Endothelial cell of umbilical vein (primary cell): ENCODE measurements around the gene HPS4. TPM values are rescaled to one million over a fixed set of nuclear protein-coding genes. Genes with fewer than 3 reads are reported as not detected.

ENCODE experiments used
- BruUV-seq: library from RNA; stranded (reverse); fragments of 400-500 nt; replicated peaks from 2 replicates; lab custom pipeline; 2021; lab: Mats Ljungman, UMichigan
- CTCF ChIA-PET: fragments of 300-600, 350-600 bp; sonication (Branson Sonifier 250); formaldehyde crosslinking; loops from one replicate; lab custom pipeline; 2021; ENCODE audit warnings: antibody characterized with exemption, inconsistent platforms; lab: Charles Lee
- POLR2A ChIA-PET: fragments of 300-600, 350-600 bp; sonication (Branson Sonifier 250); formaldehyde crosslinking; loops from one replicate; lab custom pipeline; 2021; ENCODE audit warnings: antibody characterized with exemption, inconsistent platforms; lab: Charles Lee
- DNase-seq: peaks from one replicate; pipeline ENCODE4 v3.0.0-alpha.2; 2011; ENCODE audit warnings: low read depth, low spot score
- FAIRE-seq: peaks from 2 replicates; lab custom pipeline; 2011; peaks lifted over from hg19 to GRCh38; lab: Jason Lieb, UNC
- H2AFZ ChIP-seq: 2 replicates; pipeline ENCODE4 v1.6.0; 2012; ENCODE audit warnings: low read depth, low read length, control low read depth, inconsistent platforms
- H3K27ac ChIP-seq: 2 replicates; pipeline ENCODE4 v1.5.1; 2011; ENCODE audit warnings: low read depth, mild to moderate bottlenecking, control low read depth, low read length, moderate library complexity; ENCODE audit not compliant: insufficient read depth
- H3K27me3 ChIP-seq, 2 experiments: 2 replicates each; pipeline versions ENCODE4 v1.6.0 to v1.6.1; 2011; ENCODE audit warnings: low read length in 2 of 2, mixed read lengths in 1 of 2; ENCODE audit not compliant: control insufficient read depth in 2 of 2, insufficient read depth in 2 of 2
- H3K36me3 ChIP-seq, 2 experiments: 2 replicates in 1 of 2; 3 replicates in 1 of 2; pipeline ENCODE4 v1.5.1; 2011; ENCODE audit warnings: low read length in 2 of 2, mild to moderate bottlenecking in 1 of 2, moderate library complexity in 1 of 2; ENCODE audit not compliant: control insufficient read depth in 2 of 2, insufficient read depth in 2 of 2; ENCODE audit errors: extremely low read depth in 1 of 2
- H3K4me1 ChIP-seq: 3 replicates; pipeline ENCODE4 v1.5.1; 2011; ENCODE audit warnings: mild to moderate bottlenecking, low read length; ENCODE audit not compliant: control insufficient read depth, insufficient read depth; ENCODE audit errors: extremely low read depth
- H3K4me2 ChIP-seq: 2 replicates; pipeline ENCODE4 v1.6.1; 2011; ENCODE audit warnings: low read length, control low read depth, mixed read lengths; ENCODE audit not compliant: insufficient read depth
- H3K4me3 ChIP-seq, 3 experiments: fragments of 200-600 bp in 1 of 3; sonication (generic), shearing (Covaris generic) in 1 of 3; replicated peaks in 1 of 3; 2 replicates each; pipeline ENCODE4 v1.5.1; 2011 to 2016; ENCODE audit warnings: control low read depth in 3 of 3, low read length in 3 of 3, mild to moderate bottlenecking in 2 of 3, inconsistent platforms in 1 of 3, low read depth in 1 of 3, moderate library complexity in 1 of 3; ENCODE audit not compliant: insufficient read depth in 1 of 3
- H3K79me2 ChIP-seq: 2 replicates; pipeline ENCODE4 v1.6.0; 2012; ENCODE audit warnings: low read length, inconsistent platforms; ENCODE audit not compliant: control insufficient read depth, insufficient read depth
- H3K9ac ChIP-seq: replicated peaks from 2 replicates; pipeline ENCODE3; 2011; ENCODE audit warnings: low read length, control low read depth; ENCODE audit not compliant: insufficient read depth; ENCODE audit errors: extremely low read depth
- H3K9me1 ChIP-seq: replicated peaks from 3 replicates; pipeline ENCODE4 v1.6.0; 2011; ENCODE audit warnings: mild to moderate bottlenecking, low read length; ENCODE audit not compliant: control insufficient read depth, insufficient read depth; ENCODE audit errors: extremely low read depth
- H3K9me3 ChIP-seq: replicated peaks from 2 replicates; pipeline ENCODE4 v1.5.1; 2012; ENCODE audit warnings: low read length, inconsistent platforms; ENCODE audit not compliant: control insufficient read depth, insufficient read depth
- H4K20me1 ChIP-seq: replicated peaks from 2 replicates; pipeline ENCODE3; 2011; ENCODE audit warnings: mild to moderate bottlenecking, low read length; ENCODE audit not compliant: control insufficient read depth, insufficient read depth; ENCODE audit errors: extremely low read depth
- EZH2 ChIP-seq: IDR thresholded peaks from 2 replicates; pipeline ENCODE4 v1.6.1; 2012; ENCODE audit warnings: borderline replicate concordance, low read depth, mild to moderate bottlenecking, moderate library complexity, low read length, inconsistent platforms; ENCODE audit not compliant: severe bottlenecking
- FOS ChIP-seq: IDR thresholded peaks from 2 replicates; pipeline ENCODE4 v1.6.1; 2011; ENCODE audit warnings: mild to moderate bottlenecking, low read length, moderate library complexity, borderline replicate concordance; ENCODE audit not compliant: insufficient read depth
- POLR2A ChIP-seq: IDR thresholded peaks from 2 replicates; pipeline ENCODE4 v1.6.1; 2012; ENCODE audit warnings: low read depth, mild to moderate bottlenecking, control low read depth, low read length
- POLR2AphosphoS5 ChIP-seq: IDR thresholded peaks from 2 replicates; pipeline ENCODE4 v1.6.1; 2012; ENCODE audit warnings: low read depth, mild to moderate bottlenecking, control low read depth, low read length, moderate library complexity; ENCODE audit not compliant: insufficient read depth
- dilution Hi-C: fragments of 300-500 bp; cut with MboI; formaldehyde crosslinking; loops from one replicate; pipeline ENCODE4 v1.15.0; 2019; ENCODE audit warnings: low sequenced_read_pairs; ENCODE audit not compliant: extremely low pct_ligation_motif_present
- intact Hi-C: fragments of 100-400 bp; cut with micrococcal nuclease; formaldehyde crosslinking; loops from one replicate; pipeline ENCODE4 v1.10.0; 2022
- polyA plus RNA-seq, 4 experiments: library from polyadenylated mRNA; depleted of rRNA in 3 of 4; stranded (reverse) in 3 of 4; unstranded in 1 of 4; fragments of >200 nt; gene quantifications; 2 replicates each; pipeline versions ENCODE4 v1.2.1 to v1.2.3, GENCODE V29; 2011 to 2012; ENCODE audit warnings: missing spikeins in 1 of 4
- total RNA-seq: library from RNA; stranded (reverse); gene quantifications from 2 replicates; pipeline ENCODE4 v1.2.3, GENCODE V29; 2021

The HPS4 gene
- total and polyA plus RNA-seq, 2 donors (not counting 3 experiments of a cell fraction or from before 2014, with no cell fraction given): 28.4 to 29.7 TPM

- Histone ChIP-seq H3K36me3 (peaks cover 0 to 6% of the 10 kb centered on the region in 2 experiments), H3K9ac (peak overlapping the region; percentile 8), H2AFZ (no peak overlapping the region), H3K79me2 (no peaks in the 10 kb centered on the region), H3K9me3 (no peaks in the 10 kb centered on the region), H3K4me3 (no peak overlapping the region), H3K4me1 (peaks cover 14% of the 10 kb centered on the region), H3K27ac (no peak overlapping the region), H4K20me1 (no peaks in the 10 kb centered on the region), H3K9me1 (no peaks in the 10 kb centered on the region), H3K27me3 (peaks cover 1 to 6% of the 10 kb centered on the region in 2 experiments), H3K4me2 (peak overlapping the region; percentile 42)
- no TSS peak for BruUV-seq
- peak; percentile 12 for FAIRE-seq
- ChIA-PET POLR2A (interaction anchor here (0.8 kb wide), 1 partner anchor 17 kb away, joined by 3 read pairs; no protein-coding TSS in a partner anchor), CTCF (interaction anchor here (0.8 to 2.1 kb wide), 11 partner anchors 12 to 240 kb away, joined by 3 to 12 read pairs (median 4); no protein-coding TSS in a partner anchor)
- peak; percentile 81 for DNase-seq
- TF ChIP-seq FOS (peak; percentile 69), POLR2AphosphoS5 (no peak)
- dilution Hi-C loops: no loop called here
- intact Hi-C loops: no loop called here
Measured at GRCh38 chr22:26431261-26431995, 52.2 kb downstream of the HPS4 start.

- Histone ChIP-seq H3K4me2 (peak overlapping the region; percentile 42), H3K9ac (no peak overlapping the region), H3K9me3 (no peaks in the 10 kb centered on the region), H3K27ac (no peak overlapping the region), H2AFZ (no peak overlapping the region), H3K79me2 (no peaks in the 10 kb centered on the region), H4K20me1 (no peaks in the 10 kb centered on the region), H3K9me1 (no peaks in the 10 kb centered on the region), H3K4me3 (no peak overlapping the region), H3K36me3 (peaks cover 0 to 6% of the 10 kb centered on the region in 2 experiments), H3K4me1 (peaks cover 14% of the 10 kb centered on the region), H3K27me3 (peaks cover 5 to 10% of the 10 kb centered on the region in 2 experiments)
- intact Hi-C loops (no loop called here), dilution Hi-C loops (no loop called here)
- POLR2A ChIA-PET: interaction anchor here (0.8 kb wide), 1 partner anchor 18 kb away, joined by 3 read pairs; no protein-coding TSS in a partner anchor
- no peak for TF ChIP-seq EZH2
- no peak for TF ChIP-seq POLR2A
- no peak for TF ChIP-seq POLR2AphosphoS5
- CTCF ChIA-PET: interaction anchor here (0.8 to 2.1 kb wide), 12 partner anchors 11 to 241 kb away, joined by 3 to 12 read pairs (median 4); no protein-coding TSS in a partner anchor
- DNase-seq: peak; percentile 10
- BruUV-seq: no TSS peak
- FAIRE-seq: no peak
Measured at GRCh38 chr22:26430600-26430999, 53.0 kb downstream of the HPS4 start.
